Activated gamma-delta T cell treated with anti-CD3 and anti-CD28 coated beads, Interleukin-2, amount 50 U/mL, for 16 hours (primary cell): ENCODE results near the gene ZHX3.

Source experiments
- DNase-seq: peaks from one replicate; pipeline ENCODE4 v3.0.0-alpha.2; 2020; ENCODE audit warnings: low read depth

Gene ZHX3

GRCh38 chr20:41170386-41171105 lies 147.0 kb downstream of the ZHX3 start:
- DNase-seq, result no peak

GRCh38 chr20:41169791-41170351 lies 147.7 kb downstream of the ZHX3 start:
- DNase-seq, result no peak

- DNase-seq, result no peak
Measured at GRCh38 chr20:41169162-41169690, 148.3 kb downstream of the ZHX3 start.

GRCh38 chr20:41168281-41169161 lies 149.0 kb downstream of the ZHX3 start:
- no peak for DNase-seq

- no peak for DNase-seq
Measured at GRCh38 chr20:41167481-41168253, 149.9 kb downstream of the ZHX3 start.

- no peak for DNase-seq
Measured at GRCh38 chr20:41167118-41167470, 150.4 kb downstream of the ZHX3 start.

GRCh38 chr20:41166201-41167117 lies 151.1 kb downstream of the ZHX3 start:
- DNase-seq, result no peak

GRCh38 chr20:41165001-41165882 lies 152.3 kb downstream of the ZHX3 start:
- no peak for DNase-seq

GRCh38 chr20:41163821-41164220 lies 153.7 kb downstream of the ZHX3 start:
- DNase-seq, result no peak

- DNase-seq, result no peak
Measured at GRCh38 chr20:41162396-41162795, 155.1 kb downstream of the ZHX3 start.

- DNase-seq, result no peak
Measured at GRCh38 chr20:41161886-41162285, 155.6 kb downstream of the ZHX3 start.

- DNase-seq, result no peak
Measured at GRCh38 chr20:41160686-41161085, 156.8 kb downstream of the ZHX3 start.

GRCh38 chr20:41159547-41159946 lies 158.0 kb downstream of the ZHX3 start:
- DNase-seq, result no peak

GRCh38 chr20:41158082-41158625 lies 159.4 kb downstream of the ZHX3 start:
- no peak for DNase-seq

- no peak for DNase-seq
Measured at GRCh38 chr20:41155261-41155660, 162.3 kb downstream of the ZHX3 start.

GRCh38 chr20:41154436-41155176 lies 162.9 kb downstream of the ZHX3 start:
- no peak for DNase-seq

GRCh38 chr20:41152108-41152757 lies 165.3 kb downstream of the ZHX3 start:
- DNase-seq, result no peak

- no peak for DNase-seq
Measured at GRCh38 chr20:41151134-41151869, 166.2 kb downstream of the ZHX3 start.
